Suprapubic skin (tissue), 3 donors: Measurements from ENCODE around the gene UBR3.
"Not testable (repeated sequence)": the region's sequence is repeated elsewhere in the genome, so short reads cannot be mapped to it uniquely, and the experiment has no call there.

Experiments used
- CTCF ChIP-seq, 2 donors: fragments of 200-600 bp in 1 of 2; fragments of 450-650 bp in 1 of 2; sonication (generic) in 1 of 2; IDR thresholded peaks; one replicate each; pipeline ENCODE4 v1.5.1; 2016 to 2019; ENCODE audit warnings: antibody characterized with exemption in 2 of 2, mild to moderate bottlenecking in 1 of 2, moderate library complexity in 1 of 2
- EP300 ChIP-seq: sonication (generic); formaldehyde crosslinking; IDR thresholded peaks from one replicate; pipeline ENCODE4 v1.6.1; 2017; ENCODE audit warnings: antibody characterized with exemption
- POLR2A ChIP-seq, 2 donors: fragments of 450-650 bp; IDR thresholded peaks; one replicate each; pipeline ENCODE4 v1.6.1; 2017; ENCODE audit warnings: antibody characterized with exemption in 2 of 2, mild to moderate bottlenecking in 2 of 2, moderate library complexity in 2 of 2

GRCh38 chr2:169841625-169842024 lies 14.4 kb downstream of the UBR3 start:
- TF ChIP-seq EP300; POLR2A (IDR thresholded peaks at IDR 0.05); CTCF (IDR thresholded peaks at IDR 0.05): not testable (repeated sequence)
